ENCODE measurements around the gene XRCC3.

Gene XRCC3

GRCh38 chr14:103738701-103739451 lies 23.6 kb upstream of the XRCC3 start:
- no peak for DNase-seq (ENCODE audit: low read depth in 2 of 2)

- no peak for DNase-seq (ENCODE audit: low read depth in 2 of 2)
Measured at GRCh38 chr14:103738166-103738565, 22.9 kb upstream of the XRCC3 start.

- no peak for DNase-seq (ENCODE audit: low read depth in 2 of 2)
Measured at GRCh38 chr14:103737432-103738045, 22.3 kb upstream of the XRCC3 start.

GRCh38 chr14:103736546-103737431 lies 21.5 kb upstream of the XRCC3 start:
- no peak for DNase-seq (ENCODE audit: low read depth in 2 of 2)

GRCh38 chr14:103735815-103736545 lies 20.7 kb upstream of the XRCC3 start:
- DNase-seq (ENCODE audit: low read depth in 2 of 2), result no peak

- no peak for DNase-seq (ENCODE audit: low read depth in 2 of 2)
Measured at GRCh38 chr14:103735439-103735814, 20.2 kb upstream of the XRCC3 start.

- DNase-seq (ENCODE audit: low read depth in 2 of 2), result no peak
Measured at GRCh38 chr14:103735022-103735421, 19.8 kb upstream of the XRCC3 start.

- DNase-seq (ENCODE audit: low read depth in 2 of 2), result no peak
Measured at GRCh38 chr14:103734081-103734888, 19.0 kb upstream of the XRCC3 start.

GRCh38 chr14:103733651-103734050 lies 18.4 kb upstream of the XRCC3 start:
- no peak for DNase-seq (ENCODE audit: low read depth in 2 of 2)

GRCh38 chr14:103732868-103733620 lies 17.8 kb upstream of the XRCC3 start:
- no peak for DNase-seq (ENCODE audit: low read depth in 2 of 2)

- DNase-seq (ENCODE audit: low read depth in 2 of 2), result no peak
Measured at GRCh38 chr14:103731916-103732867, 16.9 kb upstream of the XRCC3 start.

GRCh38 chr14:103731481-103731880 lies 16.2 kb upstream of the XRCC3 start:
- DNase-seq (ENCODE audit: low read depth in 2 of 2), result no peak

GRCh38 chr14:103730490-103731035 lies 15.3 kb upstream of the XRCC3 start:
- no peak for DNase-seq (ENCODE audit: low read depth in 2 of 2)

- no peak for DNase-seq (ENCODE audit: low read depth in 2 of 2)
Measured at GRCh38 chr14:103729496-103730448, 14.5 kb upstream of the XRCC3 start.

- DNase-seq (ENCODE audit: low read depth in 2 of 2), result no peak
Measured at GRCh38 chr14:103728721-103729120, 13.5 kb upstream of the XRCC3 start.

GRCh38 chr14:103728141-103728540 lies 12.9 kb upstream of the XRCC3 start:
- DNase-seq (ENCODE audit: low read depth in 2 of 2), result no peak

- DNase-seq (ENCODE audit: low read depth in 2 of 2), result no peak
Measured at GRCh38 chr14:103727313-103727980, 12.2 kb upstream of the XRCC3 start.

Data from stimulated activated CD4-positive, alpha-beta T cell treated with anti-CD3 and anti-CD28 coated beads, Interleukin-4, amount 100 ng/mL, for 48 hours (primary cell).